HepG2 (cell line): ENCODE measurements around the gene CRKL. TPM values are rescaled to one million over a fixed set of nuclear protein-coding genes. Genes with fewer than 3 reads are reported as not detected.

ENCODE experiments used
- ARID2 ChIP-seq: sonication (generic); formaldehyde crosslinking; IDR thresholded peaks from 2 replicates; pipeline ENCODE4 v1.8.1; 2022; ENCODE audit warnings: mild to moderate bottlenecking, missing genetic modification reagents, borderline replicate concordance
- ARNT2 ChIP-seq: sonication (generic); formaldehyde crosslinking; IDR thresholded peaks from 2 replicates; pipeline ENCODE4 v1.8.0; 2022; ENCODE audit warnings: mild to moderate bottlenecking, low read depth, missing genetic modification reagents, moderate library complexity
- ATAD3A ChIP-seq: sonication (generic); formaldehyde crosslinking; IDR thresholded peaks from 2 replicates; pipeline ENCODE4 v1.4.0; 2020; ENCODE audit warnings: missing genetic modification reagents
- ERF ChIP-seq: IDR thresholded peaks from 2 replicates; pipeline ENCODE4 v1.6.1; 2018; ENCODE audit warnings: missing biosample characterization, missing genetic modification reagents
- GTF2F1 ChIP-seq: fragments of 150-350 bp; IDR thresholded peaks from 2 replicates; pipeline ENCODE4 v1.6.1; 2014; ENCODE audit warnings: low read length
- JUN ChIP-seq: sonication (generic); formaldehyde crosslinking; IDR thresholded peaks from 2 replicates; pipeline ENCODE4 v1.4.0; 2020; ENCODE audit warnings: mild to moderate bottlenecking, missing genetic modification reagents
- KAT8 ChIP-seq: IDR thresholded peaks from 2 replicates; pipeline ENCODE4 v1.6.1; 2016; ENCODE audit warnings: missing genetic modification reagents, missing compliant biosample characterization
- ZC3H4 ChIP-seq: sonication (generic); formaldehyde crosslinking; IDR thresholded peaks from 2 replicates; pipeline ENCODE4 v1.4.0; 2020; ENCODE audit warnings: missing genetic modification reagents, borderline replicate concordance
- ZFP1 ChIP-seq: IDR thresholded peaks from 2 replicates; pipeline ENCODE4 v1.6.1; 2016
- ZNF501 ChIP-seq: sonication (generic); formaldehyde crosslinking; IDR thresholded peaks from 2 replicates; pipeline ENCODE4 v1.5.1; 2020; ENCODE audit warnings: mild to moderate bottlenecking, moderate library complexity, missing genetic modification reagents
- ZNF777 ChIP-seq: sonication (generic); formaldehyde crosslinking; IDR thresholded peaks from 2 replicates; pipeline ENCODE4 v1.4.0; 2020; ENCODE audit warnings: missing genetic modification reagents
- ZNF781 ChIP-seq: sonication (generic); formaldehyde crosslinking; IDR thresholded peaks from 2 replicates; pipeline ENCODE4 v1.5.1; 2020; ENCODE audit warnings: borderline replicate concordance, mild to moderate bottlenecking, missing genetic modification reagents; ENCODE audit errors: not compliant biosample characterization
- ZNF839 ChIP-seq: sonication (generic); formaldehyde crosslinking; IDR thresholded peaks from 2 replicates; pipeline ENCODE4 v1.4.0; 2020; ENCODE audit warnings: missing genetic modification reagents, mild to moderate bottlenecking, borderline replicate concordance
- polyA plus RNA-seq, 8 experiments: library from polyadenylated mRNA; depleted of rRNA in 3 of 8; stranded (reverse) in 7 of 8; unstranded in 1 of 8; fragments of >200 nt; fragmentation: Illumina TruSeq in 4 of 8; extraction: Trizol in 4 of 8; gene quantifications; 2 replicates each; pipeline versions ENCODE4 v1.2.1 to v1.2.3, GENCODE V29; 2011 to 2016; ENCODE audit warnings: low read depth in 4 of 8, missing spikeins in 1 of 8, mixed read lengths in 1 of 8; ENCODE audit not compliant: insufficient read depth in 1 of 8
- total RNA-seq, 5 experiments: library from RNA; depleted of rRNA; stranded (reverse); fragments of >200 nt; fragmentation: Illumina TruSeq; extraction: Trizol; gene quantifications; 2 replicates each; pipeline ENCODE4 v1.2.3, GENCODE V29; 2016; ENCODE audit warnings: low read depth in 1 of 5
- TF ChIP-seq, protein P1 (sequence below): sonication (generic); formaldehyde crosslinking; conservative IDR thresholded peaks from 2 replicates; pipeline ENCODE4 v1.5.0; 2020; ENCODE audit warnings: missing genetic modification reagents
- TF ChIP-seq, protein P2 (sequence below): sonication (generic); formaldehyde crosslinking; IDR thresholded peaks from 2 replicates; pipeline ENCODE4 v1.4.0; 2020; ENCODE audit warnings: mild to moderate bottlenecking, missing genetic modification reagents, borderline replicate concordance
- TF ChIP-seq, protein P3 (sequence below): IDR thresholded peaks from 2 replicates; pipeline ENCODE4 v1.4.0; 2020; ENCODE audit warnings: mild to moderate bottlenecking, missing genetic modification reagents
- TF ChIP-seq, protein P4 (sequence below): sonication (generic); formaldehyde crosslinking; IDR thresholded peaks from 2 replicates; pipeline ENCODE4 v1.8.1; 2023; ENCODE audit warnings: mild to moderate bottlenecking, moderate library complexity, missing genetic modification reagents

CRKL gene
- total and polyA plus RNA-seq, 2 of the 13 experiments (the other 11 are each of a cell fraction or from before 2014, with no cell fraction given): 37.4 to 60.6 TPM

DNA sequence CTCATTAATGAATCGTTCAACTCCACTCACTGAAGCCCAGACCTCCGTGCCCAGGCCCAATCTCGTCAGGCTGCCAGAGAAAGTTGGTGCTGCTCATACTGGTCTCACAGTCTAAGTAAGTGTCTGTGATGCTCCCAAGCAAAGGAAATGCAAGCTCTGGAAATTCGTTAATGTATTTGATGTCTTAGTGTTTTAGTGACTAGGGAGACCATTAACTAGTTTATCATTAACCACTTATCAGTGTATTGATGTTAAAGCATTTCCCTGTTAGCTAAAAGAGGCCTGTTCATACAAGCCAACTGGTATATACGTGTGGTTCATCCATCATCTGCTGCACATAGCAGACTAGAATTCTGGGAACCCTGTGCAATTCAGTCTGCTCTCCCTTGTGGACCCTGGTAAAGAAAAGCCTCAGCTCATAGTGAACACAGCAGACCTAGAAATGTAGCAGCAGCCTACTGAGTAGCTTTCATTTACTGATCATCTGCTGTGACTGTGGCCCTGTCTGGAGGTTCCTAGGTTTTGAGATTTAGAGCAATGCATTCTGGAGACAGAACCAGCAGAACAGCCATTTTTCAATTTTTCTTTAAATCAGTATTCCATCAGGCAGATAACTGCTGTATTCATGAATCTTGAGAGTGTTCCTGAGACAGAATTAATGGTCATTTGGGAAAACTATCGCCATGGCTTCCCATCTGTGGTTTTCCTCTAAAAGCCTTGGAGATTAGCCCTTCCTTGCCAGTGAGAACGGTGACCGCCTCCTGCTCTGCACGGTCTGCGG lies 34.1 kb downstream of the CRKL start (continued):
- TF ChIP-seq, protein P1, sequence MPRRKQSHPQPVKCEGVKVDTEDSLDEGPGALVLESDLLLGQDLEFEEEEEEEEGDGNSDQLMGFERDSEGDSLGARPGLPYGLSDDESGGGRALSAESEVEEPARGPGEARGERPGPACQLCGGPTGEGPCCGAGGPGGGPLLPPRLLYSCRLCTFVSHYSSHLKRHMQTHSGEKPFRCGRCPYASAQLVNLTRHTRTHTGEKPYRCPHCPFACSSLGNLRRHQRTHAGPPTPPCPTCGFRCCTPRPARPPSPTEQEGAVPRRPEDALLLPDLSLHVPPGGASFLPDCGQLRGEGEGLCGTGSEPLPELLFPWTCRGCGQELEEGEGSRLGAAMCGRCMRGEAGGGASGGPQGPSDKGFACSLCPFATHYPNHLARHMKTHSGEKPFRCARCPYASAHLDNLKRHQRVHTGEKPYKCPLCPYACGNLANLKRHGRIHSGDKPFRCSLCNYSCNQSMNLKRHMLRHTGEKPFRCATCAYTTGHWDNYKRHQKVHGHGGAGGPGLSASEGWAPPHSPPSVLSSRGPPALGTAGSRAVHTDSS (CRISPR knock-in tag): no peak
- TF ChIP-seq ZNF777 (CRISPR knock-in tag): 0 out of 2 replicates have a peak, but pooled peaks have one; percentile 16
- TF ChIP-seq ZNF501 (CRISPR knock-in tag): no peak; the same call in 1 of the 2 replicates
- TF ChIP-seq ARID2 (CRISPR knock-in tag): no peak
- no peak for TF ChIP-seq JUN (CRISPR knock-in tag)
- TF ChIP-seq ARNT2 (CRISPR knock-in tag): 0 out of 2 replicates have a peak, but pooled peaks have one; percentile 8
- no peak for TF ChIP-seq ZFP1 (CRISPR knock-in tag)
- TF ChIP-seq ZNF839 (CRISPR knock-in tag): no peak
- TF ChIP-seq ERF: 0 out of 2 replicates have a peak, but pooled peaks have one; percentile 49
- TF ChIP-seq ZC3H4: no peak
- 0 out of 2 replicates have a peak, but pooled peaks have one; percentile 9 for TF ChIP-seq KAT8
- no peak for TF ChIP-seq GTF2F1
- TF ChIP-seq, protein P2, sequence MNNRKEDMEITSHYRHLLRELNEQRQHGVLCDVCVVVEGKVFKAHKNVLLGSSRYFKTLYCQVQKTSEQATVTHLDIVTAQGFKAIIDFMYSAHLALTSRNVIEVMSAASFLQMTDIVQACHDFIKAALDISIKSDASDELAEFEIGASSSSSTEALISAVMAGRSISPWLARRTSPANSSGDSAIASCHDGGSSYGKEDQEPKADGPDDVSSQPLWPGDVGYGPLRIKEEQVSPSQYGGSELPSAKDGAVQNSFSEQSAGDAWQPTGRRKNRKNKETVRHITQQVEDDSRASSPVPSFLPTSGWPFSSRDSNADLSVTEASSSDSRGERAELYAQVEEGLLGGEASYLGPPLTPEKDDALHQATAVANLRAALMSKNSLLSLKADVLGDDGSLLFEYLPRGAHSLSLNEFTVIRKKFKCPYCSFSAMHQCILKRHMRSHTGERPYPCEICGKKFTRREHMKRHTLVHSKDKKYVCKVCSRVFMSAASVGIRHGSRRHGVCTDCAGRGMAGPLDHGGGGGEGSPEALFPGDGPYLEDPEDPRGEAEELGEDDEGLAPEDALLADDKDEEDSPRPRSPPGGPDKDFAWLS (CRISPR knock-in tag): no peak
- TF ChIP-seq, protein P3, sequence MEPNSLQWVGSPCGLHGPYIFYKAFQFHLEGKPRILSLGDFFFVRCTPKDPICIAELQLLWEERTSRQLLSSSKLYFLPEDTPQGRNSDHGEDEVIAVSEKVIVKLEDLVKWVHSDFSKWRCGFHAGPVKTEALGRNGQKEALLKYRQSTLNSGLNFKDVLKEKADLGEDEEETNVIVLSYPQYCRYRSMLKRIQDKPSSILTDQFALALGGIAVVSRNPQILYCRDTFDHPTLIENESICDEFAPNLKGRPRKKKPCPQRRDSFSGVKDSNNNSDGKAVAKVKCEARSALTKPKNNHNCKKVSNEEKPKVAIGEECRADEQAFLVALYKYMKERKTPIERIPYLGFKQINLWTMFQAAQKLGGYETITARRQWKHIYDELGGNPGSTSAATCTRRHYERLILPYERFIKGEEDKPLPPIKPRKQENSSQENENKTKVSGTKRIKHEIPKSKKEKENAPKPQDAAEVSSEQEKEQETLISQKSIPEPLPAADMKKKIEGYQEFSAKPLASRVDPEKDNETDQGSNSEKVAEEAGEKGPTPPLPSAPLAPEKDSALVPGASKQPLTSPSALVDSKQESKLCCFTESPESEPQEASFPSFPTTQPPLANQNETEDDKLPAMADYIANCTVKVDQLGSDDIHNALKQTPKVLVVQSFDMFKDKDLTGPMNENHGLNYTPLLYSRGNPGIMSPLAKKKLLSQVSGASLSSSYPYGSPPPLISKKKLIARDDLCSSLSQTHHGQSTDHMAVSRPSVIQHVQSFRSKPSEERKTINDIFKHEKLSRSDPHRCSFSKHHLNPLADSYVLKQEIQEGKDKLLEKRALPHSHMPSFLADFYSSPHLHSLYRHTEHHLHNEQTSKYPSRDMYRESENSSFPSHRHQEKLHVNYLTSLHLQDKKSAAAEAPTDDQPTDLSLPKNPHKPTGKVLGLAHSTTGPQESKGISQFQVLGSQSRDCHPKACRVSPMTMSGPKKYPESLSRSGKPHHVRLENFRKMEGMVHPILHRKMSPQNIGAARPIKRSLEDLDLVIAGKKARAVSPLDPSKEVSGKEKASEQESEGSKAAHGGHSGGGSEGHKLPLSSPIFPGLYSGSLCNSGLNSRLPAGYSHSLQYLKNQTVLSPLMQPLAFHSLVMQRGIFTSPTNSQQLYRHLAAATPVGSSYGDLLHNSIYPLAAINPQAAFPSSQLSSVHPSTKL (CRISPR knock-in tag): peak; percentile 38; the same call in 1 of the 2 replicates
- no peak for TF ChIP-seq ATAD3A (CRISPR knock-in tag)
- TF ChIP-seq ZNF781 (CRISPR knock-in tag): peak; percentile 33
- TF ChIP-seq, protein P4, sequence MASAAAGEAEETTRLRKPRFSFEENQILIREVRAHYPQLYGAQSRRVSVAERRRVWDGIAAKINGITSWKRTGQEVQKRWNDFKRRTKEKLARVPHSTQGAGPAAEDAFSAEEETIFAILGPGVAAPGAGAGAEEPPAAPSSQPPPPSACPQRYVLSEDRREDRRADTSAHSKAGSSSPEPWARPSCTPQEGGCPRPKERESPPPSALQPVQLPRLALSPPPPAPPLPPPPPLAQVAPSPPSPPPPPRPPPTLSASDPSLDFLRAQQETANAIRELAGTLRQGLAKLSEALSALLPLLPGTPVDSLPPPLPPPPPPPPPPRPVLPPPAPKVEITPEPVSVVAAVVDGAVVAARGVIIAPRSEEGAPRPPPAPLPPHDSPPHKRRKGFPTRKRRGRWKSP (CRISPR knock-in tag): 0 out of 2 replicates have a peak, but pooled peaks have one; percentile 10
